ENCODE results near the gene GAL3ST3. TPM values are rescaled to one million over a fixed set of nuclear protein-coding genes. Genes with fewer than 3 reads are reported as not detected.
"Not testable (repeated sequence)": the region's sequence is repeated elsewhere in the genome, so short reads cannot be mapped to it uniquely, and the experiment has no call there.

GAL3ST3 gene
- 1 to 10 TPM; 3.5 to 7.1 (median 4.3) TPM for polyA plus RNA-seq (ENCODE audit: insufficient read length in 4 of 4)

DNA sequence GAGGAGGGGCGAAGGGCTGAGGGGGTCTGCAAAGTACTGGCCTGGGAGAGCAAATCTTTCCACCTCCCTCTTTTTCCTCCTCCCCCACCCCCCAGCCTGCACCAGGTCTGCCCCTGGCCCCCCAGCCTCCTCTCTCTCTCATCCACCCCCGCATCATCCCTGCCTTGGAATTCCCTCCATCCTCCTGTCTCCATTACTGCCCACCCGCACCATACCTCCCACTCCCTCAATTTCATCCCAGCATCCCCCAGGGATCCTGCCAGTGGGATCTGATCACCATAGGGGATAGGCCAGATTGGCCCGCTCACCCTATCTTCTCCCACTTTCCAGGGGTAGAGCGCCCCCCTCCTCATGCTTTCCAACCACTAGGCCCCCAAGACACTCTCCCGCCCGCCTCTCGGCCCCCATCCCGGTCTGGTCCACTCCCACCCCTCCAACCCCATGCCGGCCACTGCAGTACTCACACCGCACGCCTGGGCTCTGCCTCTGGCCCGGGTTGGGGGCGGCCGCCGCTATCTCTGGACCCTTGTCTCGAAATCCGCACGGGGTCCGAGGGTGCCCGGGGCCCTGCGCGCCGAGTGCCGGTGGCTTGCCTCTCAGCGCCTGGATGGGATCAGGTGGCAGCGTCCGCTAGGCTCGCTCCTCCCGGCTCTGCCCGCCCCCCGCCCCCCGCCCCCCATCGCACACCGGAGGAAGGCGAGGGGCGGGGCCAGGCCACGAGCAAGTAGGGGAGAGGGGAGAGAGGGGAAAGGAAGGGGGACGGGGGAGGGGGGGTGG, at the start of gene GAL3ST3:
TSS of gene GAL3ST3 (minus strand) at position 615 of the 777 bp plus-strand sequence. CDS start 3,746 bp downstream, outside the sequence.
- DNase-seq (ENCODE audit: low read depth in 4 of 4, low spot score in 3 of 4): no peak

DNA sequence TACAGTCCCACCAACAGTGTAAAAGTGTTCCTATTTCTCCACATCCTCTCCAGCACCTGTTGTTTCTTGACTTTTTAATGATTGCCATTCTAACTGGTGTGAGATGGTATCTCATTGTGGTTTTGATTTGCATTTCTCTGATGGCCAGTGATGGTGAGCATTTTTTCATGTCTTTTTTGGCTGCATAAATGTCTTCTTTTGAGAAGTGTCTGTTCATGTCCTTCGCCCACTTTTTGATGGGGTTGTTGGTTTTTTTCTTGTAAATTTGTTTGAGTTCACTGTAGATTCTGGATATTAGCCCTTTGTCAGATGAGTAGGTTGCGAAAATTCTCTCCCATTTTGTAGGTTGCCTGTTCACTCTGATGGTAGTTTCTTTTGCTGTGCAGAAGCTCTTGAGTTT, 43.2 kb upstream of the GAL3ST3 start:
- not testable (repeated sequence) for DNase-seq (ENCODE audit: low read depth in 4 of 4, low spot score in 3 of 4)

GRCh38 chr11:66090288-66090687, 41.3 kb upstream of the GAL3ST3 start:
- no peak for DNase-seq (ENCODE audit: low read depth in 4 of 4, low spot score in 3 of 4)

DNA sequence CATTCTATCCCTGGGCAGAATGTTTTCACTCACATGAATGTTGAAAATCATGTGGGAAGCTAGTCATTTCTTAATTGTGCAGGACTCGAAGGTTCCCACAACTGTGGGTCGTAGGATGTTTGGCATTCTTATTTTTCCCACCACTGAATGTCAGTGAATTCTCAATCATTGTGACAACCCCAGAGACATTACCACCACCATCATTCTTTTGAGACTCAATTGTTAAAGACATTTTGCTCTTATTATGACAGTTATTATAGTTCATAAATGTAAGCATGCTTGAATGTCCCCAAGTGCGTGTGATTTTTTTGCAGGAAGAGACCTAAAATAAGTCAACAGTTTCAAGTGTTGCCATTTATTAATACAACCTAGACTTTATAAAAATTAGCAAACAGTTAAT, 40.1 kb upstream of the GAL3ST3 start:
- no peak for DNase-seq (ENCODE audit: low read depth in 4 of 4, low spot score in 3 of 4)

- DNase-seq (ENCODE audit: low read depth in 4 of 4, low spot score in 3 of 4): no peak
Measured at GRCh38 chr11:66087148-66087908, 38.4 kb upstream of the GAL3ST3 start.

- DNase-seq (ENCODE audit: low read depth in 4 of 4, low spot score in 3 of 4): no peak
Measured at GRCh38 chr11:66084821-66085475, 36.0 kb upstream of the GAL3ST3 start.

GRCh38 chr11:66083767-66084166, 34.8 kb upstream of the GAL3ST3 start:
- no peak for DNase-seq (ENCODE audit: low read depth in 4 of 4, low spot score in 3 of 4)

GRCh38 chr11:66082946-66083698, 34.2 kb upstream of the GAL3ST3 start:
- DNase-seq (ENCODE audit: low read depth in 4 of 4, low spot score in 3 of 4): no peak

GRCh38 chr11:66081505-66081904, 32.5 kb upstream of the GAL3ST3 start:
- DNase-seq (ENCODE audit: low read depth in 4 of 4, low spot score in 3 of 4): no peak

DNA sequence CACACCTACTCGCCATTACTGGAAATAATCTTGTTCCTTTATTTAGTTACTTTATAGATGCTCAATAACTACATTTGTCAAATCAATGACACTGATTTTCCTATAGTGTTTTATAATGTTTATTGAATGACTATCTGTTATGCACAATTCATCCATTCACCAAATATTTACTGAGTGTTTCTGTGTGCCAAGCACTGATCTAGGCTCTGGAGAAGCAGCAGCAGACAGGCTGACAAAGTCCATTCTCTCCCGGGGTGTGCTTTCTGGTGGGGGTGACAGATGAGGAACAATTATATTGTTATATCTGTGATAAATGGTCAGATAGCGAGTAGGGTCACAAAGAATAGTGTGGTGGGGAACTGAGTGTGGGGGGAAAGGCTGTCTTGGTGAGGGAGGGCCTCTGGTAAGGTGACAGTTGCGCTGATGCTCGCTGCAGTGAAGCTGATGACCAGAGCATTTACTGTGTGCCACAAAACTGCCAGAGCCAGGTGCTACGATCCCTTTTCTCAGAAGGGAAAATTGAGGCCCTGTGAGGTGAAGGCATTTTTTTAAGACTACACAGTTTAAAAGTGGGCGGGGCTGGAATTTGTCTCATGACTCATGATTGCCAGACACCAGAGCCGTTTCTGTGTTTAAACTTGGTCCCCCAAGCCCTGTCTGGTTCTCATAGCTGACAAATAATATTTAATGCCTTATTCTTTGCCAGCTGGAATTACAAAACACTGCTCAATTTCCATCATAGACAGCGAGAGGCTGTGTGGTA, 31.3 kb upstream of the GAL3ST3 start:
- no peak for DNase-seq (ENCODE audit: low read depth in 4 of 4, low spot score in 3 of 4)

DNA sequence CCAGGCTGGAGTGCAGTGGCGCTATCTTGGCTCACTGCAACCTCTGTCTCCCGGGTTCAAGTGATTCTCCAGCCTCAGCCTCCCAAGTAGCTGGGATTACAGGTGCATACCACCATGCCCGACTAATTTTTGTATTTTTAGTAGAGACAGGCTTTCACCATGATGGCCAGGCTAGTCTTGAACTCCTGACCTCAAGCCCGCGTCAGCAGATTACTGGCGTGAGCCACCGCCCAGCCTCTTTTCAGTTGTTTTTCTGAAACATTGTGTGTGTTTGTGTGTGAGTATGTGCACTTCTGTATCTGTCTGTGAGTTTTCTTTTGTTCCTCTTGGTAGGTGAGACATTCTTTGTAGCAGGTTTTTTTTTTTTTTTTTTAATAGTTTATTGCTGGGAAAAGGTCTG, 30.0 kb upstream of the GAL3ST3 start:
- not testable (repeated sequence) for DNase-seq (ENCODE audit: low read depth in 4 of 4, low spot score in 3 of 4)

DNA sequence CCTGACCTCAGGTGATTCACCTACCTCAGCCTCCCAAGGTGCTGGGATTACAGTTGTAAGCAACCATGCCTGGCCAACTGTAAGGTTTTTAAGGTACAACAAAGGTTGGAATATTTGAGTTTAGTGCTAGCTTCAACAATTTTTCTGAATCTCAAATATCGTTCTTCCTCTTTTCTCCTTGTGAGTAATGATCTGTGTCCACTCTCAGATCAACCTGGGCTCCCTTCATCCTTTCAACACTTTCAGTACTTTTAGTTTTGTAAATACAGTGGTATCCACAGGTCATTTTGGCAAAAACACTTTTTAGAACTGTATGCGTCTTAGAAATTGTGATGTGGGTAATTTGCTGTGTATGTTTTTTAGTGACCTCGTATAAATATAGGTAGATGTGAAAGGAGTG, 29.0 kb upstream of the GAL3ST3 start:
- DNase-seq (ENCODE audit: low read depth in 4 of 4, low spot score in 3 of 4): no peak

DNA sequence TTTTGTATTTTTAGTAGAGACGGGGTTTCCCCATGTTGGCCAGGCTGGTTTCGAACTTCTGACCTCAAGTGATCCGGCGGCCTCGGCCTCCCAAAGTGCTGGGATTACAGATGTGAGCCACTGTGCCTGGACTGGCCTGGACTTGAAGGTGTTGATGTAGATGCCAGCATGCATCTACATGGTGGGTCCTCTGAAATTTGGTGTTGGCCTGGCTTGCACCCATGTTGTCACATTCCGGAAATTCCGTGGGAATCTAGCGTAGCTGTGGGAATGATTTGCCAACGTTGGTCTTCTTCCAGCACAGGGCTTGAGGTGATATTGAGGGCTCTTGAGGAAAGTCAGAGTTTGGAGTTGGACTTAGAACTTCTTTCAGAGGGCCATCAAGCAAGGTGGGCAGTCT, 27.6 kb upstream of the GAL3ST3 start:
- DNase-seq (ENCODE audit: low read depth in 4 of 4, low spot score in 3 of 4): no peak

DNA sequence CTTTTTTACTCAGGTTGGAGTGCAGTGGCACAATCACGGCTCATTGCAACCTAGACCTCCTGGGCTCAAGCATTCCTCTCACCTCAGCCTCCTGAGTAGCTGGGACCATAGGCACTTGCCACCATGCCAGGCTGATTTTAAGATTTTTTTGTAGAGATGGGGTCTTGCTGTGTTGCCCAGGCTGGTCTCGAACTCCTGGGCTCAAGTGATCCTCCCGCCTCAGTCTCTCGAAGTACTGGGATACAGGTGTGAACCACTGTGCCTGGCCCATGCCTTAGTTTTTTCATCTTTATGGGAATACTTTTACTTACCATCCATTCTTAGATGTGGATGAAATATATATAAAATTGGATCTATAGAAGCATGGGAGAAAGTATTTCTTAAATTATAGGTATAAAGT, 26.3 kb upstream of the GAL3ST3 start:
- DNase-seq (ENCODE audit: low read depth in 4 of 4, low spot score in 3 of 4): no peak

GRCh38 chr11:66073669-66074068, 24.7 kb upstream of the GAL3ST3 start:
- no peak for DNase-seq (ENCODE audit: low read depth in 4 of 4, low spot score in 3 of 4)

GRCh38 chr11:66072518-66072917, 23.6 kb upstream of the GAL3ST3 start:
- no peak for DNase-seq (ENCODE audit: low read depth in 4 of 4, low spot score in 3 of 4)

DNA sequence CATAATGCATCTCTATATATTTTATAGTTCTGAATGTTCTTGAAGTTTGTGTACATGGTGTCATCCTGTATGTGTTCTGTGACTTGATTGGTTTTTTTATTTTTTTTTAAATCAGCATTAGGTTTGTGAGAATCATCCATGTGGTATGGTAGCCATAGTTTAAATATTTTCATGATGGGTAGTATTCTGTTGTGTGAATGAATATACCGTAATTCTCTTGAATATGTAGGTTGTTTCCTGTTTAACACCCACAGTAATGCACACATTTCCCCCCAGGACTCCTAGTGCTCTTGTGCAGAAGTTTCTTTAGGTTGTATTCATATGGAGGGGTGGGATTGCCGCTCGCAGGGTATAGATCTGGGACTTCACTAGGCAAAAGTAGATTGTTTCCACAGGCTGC, 23.1 kb upstream of the GAL3ST3 start:
- no peak for DNase-seq (ENCODE audit: low read depth in 4 of 4, low spot score in 3 of 4)

GRCh38 chr11:66071381-66071801, 22.4 kb upstream of the GAL3ST3 start:
- no peak for DNase-seq (ENCODE audit: low read depth in 4 of 4, low spot score in 3 of 4)

DNA sequence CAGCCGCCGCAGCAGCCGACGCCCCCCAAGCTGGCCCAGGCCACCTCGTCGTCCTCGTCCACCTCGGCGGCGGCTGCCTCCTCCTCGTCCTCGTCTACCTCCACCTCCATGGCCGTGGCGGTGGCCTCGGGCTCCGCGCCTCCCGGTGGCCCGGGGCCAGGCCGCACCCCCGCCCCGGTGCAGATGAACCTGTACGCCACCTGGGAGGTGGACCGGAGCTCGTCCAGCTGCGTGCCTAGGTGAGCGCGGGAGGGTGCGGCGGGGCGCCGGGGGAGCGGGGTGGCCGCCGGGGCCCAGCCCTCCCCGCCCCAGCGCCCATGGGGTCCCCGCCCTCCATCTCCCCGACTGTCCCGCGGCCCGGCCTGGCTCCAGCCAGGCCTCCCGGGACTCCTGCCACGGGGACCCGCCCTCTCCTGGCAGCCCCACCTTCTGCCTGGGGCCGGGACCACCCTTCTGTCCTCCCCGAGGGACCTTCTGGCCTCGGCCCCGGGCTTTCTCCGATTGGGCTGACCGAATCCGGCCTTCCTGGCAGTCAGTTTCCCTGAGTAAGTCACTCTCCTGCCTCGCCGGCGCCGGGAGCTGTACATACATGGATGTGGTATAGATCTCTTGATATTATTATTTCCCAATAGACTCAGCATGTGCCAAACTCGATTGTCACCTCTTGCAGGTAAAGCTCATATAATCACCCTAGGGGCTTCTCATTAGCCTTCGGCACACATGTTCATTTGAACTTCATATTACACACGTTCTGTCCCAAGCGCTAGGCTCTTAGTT, 21.8 kb upstream of the GAL3ST3 start:
- no peak for DNase-seq (ENCODE audit: low read depth in 4 of 4, low spot score in 3 of 4)

All from left renal pelvis (tissue), 4 donors.